Osteoblast (primary cell): ENCODE measurements around the gene ZMIZ1. TPM values are rescaled to one million over a fixed set of nuclear protein-coding genes. Genes with fewer than 3 reads are reported as not detected.

Experiments
- DNase-seq: peaks from one replicate; pipeline ENCODE4 v3.0.0; 2011; ENCODE audit warnings: low spot score, mixed read lengths; ENCODE audit not compliant: insufficient read length; ENCODE audit errors: missing footprints
- H2AFZ ChIP-seq: 2 replicates; pipeline ENCODE4 v1.6.0; 2011; ENCODE audit warnings: mild to moderate bottlenecking, low read length
- H3K27ac ChIP-seq: 2 replicates; pipeline ENCODE4 v1.5.1; 2011; ENCODE audit warnings: mild to moderate bottlenecking, low read depth, low read length, moderate library complexity
- H3K27me3 ChIP-seq: 2 replicates; pipeline ENCODE4 v1.6.0; 2012; ENCODE audit warnings: mild to moderate bottlenecking, control low read depth, inconsistent platforms, low read length, moderate library complexity; ENCODE audit not compliant: insufficient read depth
- H3K36me3 ChIP-seq: 2 replicates; pipeline ENCODE4 v1.5.1; 2011; ENCODE audit warnings: mild to moderate bottlenecking, low read length, control low read depth, moderate library complexity; ENCODE audit not compliant: insufficient read depth
- H3K4me1 ChIP-seq: 2 replicates; pipeline ENCODE4 v1.5.1; 2011; ENCODE audit warnings: mild to moderate bottlenecking, low read length, control low read depth, moderate library complexity; ENCODE audit not compliant: insufficient read depth
- H3K4me2 ChIP-seq: 2 replicates; pipeline ENCODE4 v1.6.0; 2011; ENCODE audit warnings: mild to moderate bottlenecking, low read length; ENCODE audit not compliant: insufficient read depth
- H3K4me3 ChIP-seq: fragments of 200-600 bp; sonication (generic); 3 replicates; pipeline ENCODE4 v1.5.1; 2012; ENCODE audit warnings: mild to moderate bottlenecking, low read length, inconsistent platforms; ENCODE audit not compliant: insufficient read depth
- H3K79me2 ChIP-seq: 2 replicates; pipeline ENCODE4 v1.6.0; 2012; ENCODE audit warnings: mild to moderate bottlenecking, low read length, control low read depth, inconsistent platforms; ENCODE audit not compliant: insufficient read depth
- H3K9me3 ChIP-seq: 2 replicates; pipeline ENCODE4 v1.5.1; 2011; ENCODE audit warnings: low read depth, low read length, control low read depth
- H4K20me1 ChIP-seq: 2 replicates; pipeline ENCODE4 v1.6.0; 2012; ENCODE audit warnings: mild to moderate bottlenecking, low read length, control low read depth; ENCODE audit not compliant: insufficient read depth
- CTCF ChIP-seq: IDR thresholded peaks from 2 replicates; pipeline ENCODE4 v1.5.1; 2011; ENCODE audit warnings: mild to moderate bottlenecking, low read depth, low read length, moderate library complexity; ENCODE audit errors: extremely low read depth
- total RNA-seq: library from RNA; depleted of rRNA; stranded (reverse); fragments of >200 nt; gene quantifications from 2 replicates; pipeline ENCODE4 v1.2.3, GENCODE V29; 2012

Gene ZMIZ1
- total RNA-seq, 1 donor: 40.9 TPM

- peaks cover 84% of the 10 kb centered on the region for H3K4me1 ChIP-seq
- TF ChIP-seq CTCF: no peak
- H3K4me3 ChIP-seq: no peak overlapping the region
- peak overlapping the region; percentile 94 for H3K27ac ChIP-seq
- DNase-seq: no peak
- H4K20me1 ChIP-seq: no peaks in the 10 kb centered on the region
- H3K36me3 ChIP-seq: peaks cover 14% of the 10 kb centered on the region
- H2AFZ ChIP-seq: no peak overlapping the region
- H3K9me3 ChIP-seq: no peaks in the 10 kb centered on the region
- H3K4me2 ChIP-seq: no peak overlapping the region
- H3K79me2 ChIP-seq: peaks cover 78% of the 10 kb centered on the region
- H3K27me3 ChIP-seq: no peaks in the 10 kb centered on the region
Observed at GRCh38 chr10:79152423-79152817, 83.7 kb downstream of the ZMIZ1 start.

- H2AFZ ChIP-seq: no peak overlapping the region
- DNase-seq: no peak
- no peaks in the 10 kb centered on the region for H3K27me3 ChIP-seq
- no peak overlapping the region for H3K4me2 ChIP-seq
- H3K27ac ChIP-seq: peak overlapping the region; percentile 94
- H3K79me2 ChIP-seq: peaks cover 79% of the 10 kb centered on the region
- peaks cover 91% of the 10 kb centered on the region for H3K4me1 ChIP-seq
- TF ChIP-seq CTCF: no peak
- peaks cover 18% of the 10 kb centered on the region for H3K36me3 ChIP-seq
- H4K20me1 ChIP-seq: no peaks in the 10 kb centered on the region
- no peak overlapping the region for H3K4me3 ChIP-seq
- no peaks in the 10 kb centered on the region for H3K9me3 ChIP-seq
Observed at GRCh38 chr10:79153745-79154144, 85.0 kb downstream of the ZMIZ1 start.

- Histone ChIP-seq H4K20me1 (peaks cover 8% of the 10 kb centered on the region), H3K4me1 (peaks cover 91% of the 10 kb centered on the region), H3K79me2 (peaks cover 76% of the 10 kb centered on the region), H3K9me3 (no peaks in the 10 kb centered on the region), H3K27ac (peak overlapping the region; percentile 94), H3K27me3 (no peaks in the 10 kb centered on the region), H2AFZ (no peak overlapping the region), H3K4me3 (no peak overlapping the region), H3K4me2 (no peak overlapping the region), H3K36me3 (peaks cover 18% of the 10 kb centered on the region)
- DNase-seq: no peak
- peak; percentile 18 for TF ChIP-seq CTCF
Observed at GRCh38 chr10:79155301-79156081, 86.7 kb downstream of the ZMIZ1 start.

GRCh38 chr10:79156334-79157274, 87.8 kb downstream of the ZMIZ1 start:
- H3K4me1 ChIP-seq: peaks cover 91% of the 10 kb centered on the region
- H3K4me2 ChIP-seq: peak overlapping the region; percentile 20

More at GRCh38 chr10:79156334-79157274, 87.8 kb downstream of the ZMIZ1 start:
- H3K79me2 ChIP-seq: peaks cover 88% of the 10 kb centered on the region
- DNase-seq: no peak
- TF ChIP-seq CTCF: no peak
- no peaks in the 10 kb centered on the region for H3K9me3 ChIP-seq
- peaks cover 16% of the 10 kb centered on the region for H4K20me1 ChIP-seq
- H3K4me3 ChIP-seq: no peak overlapping the region
- no peaks in the 10 kb centered on the region for H3K27me3 ChIP-seq
- H3K36me3 ChIP-seq: peaks cover 18% of the 10 kb centered on the region
- peak overlapping the region; percentile 88 for H3K27ac ChIP-seq
- H2AFZ ChIP-seq: no peak overlapping the region
